Natural killer cell (primary cell): Measurements from ENCODE around the gene ANKRD34A. TPM values are rescaled to one million over a fixed set of nuclear protein-coding genes. Genes with fewer than 3 reads are reported as not detected.

ENCODE experiments used
- ATAC-seq, 3 donors: fragments of 150-1000 bp in 2 of 3; fragments of 200-7000 bp in 1 of 3; cut with Tn5 transposase; 1 replicate in 1 of 3; 2 replicates in 2 of 3; pipeline ENCODE4 v1.10.0; 2021; ENCODE audit warnings: mild to moderate bottlenecking in 2 of 3, moderate library complexity in 2 of 3
- DNase-seq, 2 donors: peaks; one replicate each; pipeline versions ENCODE4 v3.0.0 to v3.0.0-alpha.2; 2013 to 2021; ENCODE audit warnings: mixed read lengths in 1 of 2
- H3K27ac ChIP-seq: one replicate; pipeline ENCODE4 v1.5.1; 2013; ENCODE audit warnings: mild to moderate bottlenecking, low read length
- H3K27me3 ChIP-seq: one replicate; pipeline ENCODE4 v1.6.1; 2013; ENCODE audit warnings: low read length; ENCODE audit not compliant: control insufficient read depth, insufficient read depth
- H3K36me3 ChIP-seq: one replicate; pipeline ENCODE4 v1.6.1; 2013; ENCODE audit warnings: low read length; ENCODE audit not compliant: control insufficient read depth, insufficient read depth
- H3K4me1 ChIP-seq: one replicate; pipeline ENCODE4 v1.6.1; 2013; ENCODE audit warnings: low read length; ENCODE audit not compliant: control insufficient read depth, insufficient read depth
- H3K4me3 ChIP-seq: one replicate; pipeline ENCODE4 v1.5.1; 2013; ENCODE audit warnings: low read length
- H3K9me3 ChIP-seq: one replicate; pipeline ENCODE4 v1.6.1; 2013; ENCODE audit warnings: low read length; ENCODE audit not compliant: control insufficient read depth, insufficient read depth
- H3K27ac Mint-ChIP-seq, 2 donors: one replicate each; pipeline ENCODE4 v1.8.0; 2022; ENCODE audit warnings: mild to moderate bottlenecking in 2 of 2, mixed read lengths in 2 of 2, moderate library complexity in 1 of 2
- H3K27me3 Mint-ChIP-seq, 2 donors: one replicate each; pipeline ENCODE4 v1.8.0; 2022; ENCODE audit warnings: low read depth in 2 of 2, mixed read lengths in 2 of 2
- H3K36me3 Mint-ChIP-seq: one replicate; pipeline ENCODE4 v1.8.0; 2022; ENCODE audit warnings: mixed read lengths
- H3K4me1 Mint-ChIP-seq, 2 donors: one replicate each; pipeline ENCODE4 v1.8.0; 2022; ENCODE audit warnings: mixed read lengths in 2 of 2
- H3K4me3 Mint-ChIP-seq: one replicate; pipeline ENCODE4 v1.8.0; 2022; ENCODE audit warnings: mild to moderate bottlenecking, moderate library complexity, mixed read lengths
- H3K9me3 Mint-ChIP-seq, 2 donors: one replicate each; pipeline ENCODE4 v1.8.0; 2022; ENCODE audit warnings: mixed read lengths in 2 of 2
- CTCF ChIP-seq: fragments of 200-600 bp; IDR thresholded peaks from one replicate; pipeline ENCODE4 v1.8.0; 2022; ENCODE audit warnings: antibody characterized with exemption
- WGBS: methylation state at CpG from one replicate; pipeline ENCODE4 v1.1.7; 2013; ENCODE audit warnings: missing lambda C conversion rate; ENCODE audit not compliant: insufficient coverage; 5-methylcytosine and 5-hydroxymethylcytosine counted together
- intact Hi-C: fragments of 100-400 bp; cut with micrococcal nuclease; formaldehyde crosslinking; loops from one replicate; pipeline ENCODE4 v1.14.2; 2022
- total RNA-seq, 4 donors: library from RNA; stranded (reverse); fragments of 120-200 nt in 1 of 4; gene quantifications; one replicate each; pipeline versions ENCODE4 v1.2.3 to v1.2.4, GENCODE V29; 2013 to 2022

Gene ANKRD34A
- total RNA-seq, 3 donors from 2014 or later (not counting 1 experiment from before 2014, with no cell fraction given) = 1.4 to 1.9 (median 1.4) TPM

- Histone ChIP-seq H3K27ac (no peak overlapping the region), H3K27me3 (no peaks in the 10 kb centered on the region), H3K4me1 (peaks cover 27% of the 10 kb centered on the region), H3K9me3 (no peaks in the 10 kb centered on the region), H3K4me3 (no peak overlapping the region), H3K36me3 (peaks cover 6% of the 10 kb centered on the region)
- over 99% methylated on average over 7 of the region's 7 CpGs for WGBS
- no peak for DNase-seq
- Mint-ChIP-seq H3K27ac (peak overlapping the region; percentile 45 to 54), H3K4me3 (no peak overlapping the region), H3K27me3 (no peaks in the 10 kb centered on the region), H3K9me3 (no peaks in the 10 kb centered on the region), H3K4me1 (peaks cover 4 to 23% of the 10 kb centered on the region in 2 donors), H3K36me3 (no peaks in the 10 kb centered on the region)
- TF ChIP-seq CTCF = no peak
- ATAC-seq = no peak
- intact Hi-C loops = loop anchor here (5.0 kb wide), 2 partner anchors 47 to 127 kb away; partner anchors contain the start of genes NUDT17 and RBM8A
Measured at GRCh38 chr1:145974721-145975120, 10.3 kb upstream of the ANKRD34A start.

- H3K27me3 Mint-ChIP-seq = no peaks in the 10 kb centered on the region
- 95% methylated on average over 7 of the region's 7 CpGs for WGBS
- intact Hi-C loops = no loop called here
- H3K4me3 Mint-ChIP-seq = no peak overlapping the region
- H3K9me3 ChIP-seq = no peaks in the 10 kb centered on the region
- no peak overlapping the region for H3K27ac ChIP-seq
- no peak for DNase-seq
- no peaks in the 10 kb centered on the region for H3K9me3 Mint-ChIP-seq
- H3K27ac Mint-ChIP-seq = no peak overlapping the region
- H3K36me3 Mint-ChIP-seq = peaks cover 5% of the 10 kb centered on the region
- no peak for TF ChIP-seq CTCF
- peaks cover 7% of the 10 kb centered on the region for H3K4me1 ChIP-seq
- H3K4me1 Mint-ChIP-seq = peaks cover 4 to 31% of the 10 kb centered on the region in 2 donors
- ATAC-seq = no peak
- H3K36me3 ChIP-seq = peaks cover 6% of the 10 kb centered on the region
- H3K4me3 ChIP-seq = no peak overlapping the region
- H3K27me3 ChIP-seq = no peaks in the 10 kb centered on the region
Measured at GRCh38 chr1:145972580-145972979, 8.2 kb upstream of the ANKRD34A start.

GRCh38 chr1:145967288-145967687 lies 2.9 kb upstream of the ANKRD34A start:
- peaks cover 30 to 48% of the 10 kb centered on the region in 2 donors for H3K4me1 Mint-ChIP-seq
- intact Hi-C loops = no loop called here
- WGBS = 100% methylated on average over 1 of the region's 2 CpGs
- ATAC-seq = no peak
- H3K4me1 ChIP-seq = peaks cover 18% of the 10 kb centered on the region
- no peaks in the 10 kb centered on the region for H3K9me3 ChIP-seq
- no peaks in the 10 kb centered on the region for H3K9me3 Mint-ChIP-seq
- no peaks in the 10 kb centered on the region for H3K36me3 ChIP-seq
- H3K27me3 Mint-ChIP-seq = no peaks in the 10 kb centered on the region
- no peaks in the 10 kb centered on the region for H3K27me3 ChIP-seq
- H3K36me3 Mint-ChIP-seq = peaks cover 8% of the 10 kb centered on the region
- H3K4me3 Mint-ChIP-seq = no peak overlapping the region
- H3K27ac Mint-ChIP-seq = peak overlapping the region in 1 of 2 donors; percentile 36
- no peak overlapping the region for H3K4me3 ChIP-seq
- TF ChIP-seq CTCF = no peak
- H3K27ac ChIP-seq = no peak overlapping the region
- DNase-seq = no peak
